ENCODE measurements around the gene GATAD2A.

Gene GATAD2A

GRCh38 chr19:19505669-19506326 lies 100.3 kb downstream of the GATAD2A start:
- no peak for TF ChIP-seq CTCF (IDR thresholded peaks at IDR 0.05; ENCODE audit: insufficient read depth, low read length, missing control alignments)
- POLR2A ChIA-PET = no interaction called here
- DNase-seq (ENCODE audit: low read depth, low spot score) = no peak
- H3K4me3 ChIP-seq (ENCODE audit: low read depth, low read length) = no peak overlapping the region
- CTCF ChIA-PET = interaction anchor here (1.3 to 1.5 kb wide), 3 partner anchors 15 to 27 kb away, joined by 3 to 5 read pairs (median 5); no protein-coding TSS in a partner anchor

- H3K4me3 ChIP-seq (ENCODE audit: low read depth, low read length) = no peak overlapping the region
- CTCF ChIA-PET = no interaction called here
- no peak for TF ChIP-seq CTCF (IDR thresholded peaks at IDR 0.05; ENCODE audit: insufficient read depth, low read length, missing control alignments)
- POLR2A ChIA-PET = no interaction called here
- no peak for DNase-seq (ENCODE audit: low read depth, low spot score)
Observed at GRCh38 chr19:19506592-19506991, 101.1 kb downstream of the GATAD2A start.

- ChIA-PET CTCF (interaction anchor here (0.8 to 1.6 kb wide), 3 partner anchors 9 to 16 kb away, joined by 3 to 7 read pairs (median 3); partner anchors contain the start of gene NDUFA13), POLR2A (no interaction called here)
- H3K4me3 ChIP-seq (ENCODE audit: low read depth, low read length) = no peak overlapping the region
- no peak for TF ChIP-seq CTCF (IDR thresholded peaks at IDR 0.05; ENCODE audit: insufficient read depth, low read length, missing control alignments)
- DNase-seq (ENCODE audit: low read depth, low spot score) = no peak
Observed at GRCh38 chr19:19507354-19507753, 101.9 kb downstream of the GATAD2A start.

- DNase-seq (ENCODE audit: low read depth, low spot score) = no peak
- no peak overlapping the region for H3K4me3 ChIP-seq (ENCODE audit: low read depth, low read length)
- ChIA-PET CTCF (interaction anchor here (0.8 to 1.6 kb wide), 5 partner anchors 13 to 361 kb away, joined by 3 to 7 read pairs (median 4); no protein-coding TSS in a partner anchor), POLR2A (no interaction called here)
- TF ChIP-seq CTCF (IDR thresholded peaks at IDR 0.05; ENCODE audit: insufficient read depth, low read length, missing control alignments) = no peak
Observed at GRCh38 chr19:19508217-19508616, 102.7 kb downstream of the GATAD2A start.

- ChIA-PET POLR2A (no interaction called here), CTCF (interaction anchor here (1.9 to 3.7 kb wide), 2 partner anchors 20 to 22 kb away, joined by 7 to 22 read pairs; no protein-coding TSS in a partner anchor)
Observed at GRCh38 chr19:19510432-19510831, 105.0 kb downstream of the GATAD2A start.

More at GRCh38 chr19:19510432-19510831, 105.0 kb downstream of the GATAD2A start:
- no peak for TF ChIP-seq CTCF (IDR thresholded peaks at IDR 0.05; ENCODE audit: insufficient read depth, low read length, missing control alignments)
- no peak for DNase-seq (ENCODE audit: low read depth, low spot score)
- no peak overlapping the region for H3K4me3 ChIP-seq (ENCODE audit: low read depth, low read length)

All from AG04449 (cell line).